Ovary (tissue), 3 donors: ENCODE measurements around the gene EMSY.

Experiments used
- CTCF ChIP-seq, 3 donors: fragments of 450-650 bp in 2 of 3; fragments of 200-600 bp in 1 of 3; IDR thresholded peaks; one replicate each; pipeline versions ENCODE4 v1.5.1 to v1.8.0; 2016 to 2022; ENCODE audit warnings: antibody characterized with exemption in 3 of 3, mild to moderate bottlenecking in 1 of 3
- POLR2A ChIP-seq: fragments of 450-650 bp; IDR thresholded peaks from one replicate; pipeline ENCODE4 v1.6.1; 2017; ENCODE audit warnings: antibody characterized with exemption, mild to moderate bottlenecking, moderate library complexity
- donor health status: DM: no; HTN: no; CAD: no.

GRCh38 chr11:76589964-76590950 lies 145.4 kb downstream of the EMSY start:
- no peak for TF ChIP-seq CTCF (IDR thresholded peaks at IDR 0.05)
- TF ChIP-seq POLR2A = no peak
